SK-N-MC (cell line): ENCODE measurements around the gene MAPT.

Experiments used
- DNase-seq: peaks from one replicate; pipeline ENCODE4 v3.0.0-alpha.2; 2011; ENCODE audit warnings: low read depth, low spot score
- H3K27ac ChIP-seq: fragments of 200-600 bp; sonication (generic); 2 replicates; pipeline ENCODE4 v1.5.1; 2016; ENCODE audit warnings: mixed run types
- H3K36me3 ChIP-seq: fragments of 200-600 bp; sonication (generic); 2 replicates; pipeline ENCODE4 v1.6.1; 2017; ENCODE audit warnings: antibody characterized with exemption, low read length, mixed read lengths; ENCODE audit not compliant: insufficient read depth
- H3K4me3 ChIP-seq: fragments of 200-600 bp; sonication (generic); 2 replicates; pipeline ENCODE4 v1.5.1; 2016
- H3K9ac ChIP-seq: fragments of 200-600 bp; sonication (generic); 2 replicates; pipeline ENCODE4 v1.8.0; 2017; ENCODE audit warnings: mixed run types, mixed read lengths; ENCODE audit not compliant: insufficient read length
- H3K9me3 ChIP-seq: fragments of 200-600 bp; sonication (generic); 2 replicates; pipeline ENCODE4 v1.6.1; 2017; ENCODE audit warnings: low read depth, mild to moderate bottlenecking, antibody characterized with exemption, low read length, moderate library complexity, mixed read lengths
- EZH2 ChIP-seq: fragments of 200-600 bp; sonication (generic); IDR thresholded peaks from one replicate; pipeline ENCODE4 v1.6.1; 2017; ENCODE audit warnings: antibody characterized with exemption
- FOXP2 ChIP-seq: optimal IDR thresholded peaks from 2 replicates; pipeline ENCODE3; 2011; ENCODE audit warnings: mild to moderate bottlenecking, moderate library complexity; ENCODE audit not compliant: insufficient read depth; ENCODE audit errors: extremely low read length, control extremely low read depth
- POLR2AphosphoS5 ChIP-seq: IDR thresholded peaks from 2 replicates; pipeline ENCODE4 v1.6.1; 2012; ENCODE audit warnings: mild to moderate bottlenecking, low read depth, low read length, borderline replicate concordance

The MAPT gene

DNA sequence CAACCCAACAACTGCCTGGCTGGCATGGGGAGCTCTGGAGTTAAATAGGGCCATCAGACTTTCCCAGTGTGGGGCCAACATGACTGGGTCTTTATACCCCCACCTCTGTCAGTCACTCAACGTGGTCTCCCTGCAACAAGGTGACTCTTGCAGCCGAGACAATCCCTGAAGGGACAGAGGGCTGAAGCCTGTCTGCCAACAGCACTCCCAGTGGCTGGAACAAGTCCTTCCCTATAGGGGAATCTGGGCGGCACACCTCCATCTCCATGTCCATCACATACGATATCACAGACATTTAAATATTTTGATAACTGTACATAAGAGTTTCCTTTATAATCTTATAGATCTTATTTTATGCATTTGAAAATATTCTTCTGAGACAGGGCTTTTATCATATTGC, 4.8 kb upstream of the MAPT start:
- Histone ChIP-seq H3K9ac (no peak overlapping the region), H3K36me3 (no peaks in the 10 kb centered on the region), H3K27ac (no peak overlapping the region), H3K4me3 (no peak overlapping the region), H3K9me3 (no peaks in the 10 kb centered on the region)
- TF ChIP-seq POLR2AphosphoS5 (no peak), EZH2 (no peak), FOXP2 (no peak)
- no peak for DNase-seq

DNA sequence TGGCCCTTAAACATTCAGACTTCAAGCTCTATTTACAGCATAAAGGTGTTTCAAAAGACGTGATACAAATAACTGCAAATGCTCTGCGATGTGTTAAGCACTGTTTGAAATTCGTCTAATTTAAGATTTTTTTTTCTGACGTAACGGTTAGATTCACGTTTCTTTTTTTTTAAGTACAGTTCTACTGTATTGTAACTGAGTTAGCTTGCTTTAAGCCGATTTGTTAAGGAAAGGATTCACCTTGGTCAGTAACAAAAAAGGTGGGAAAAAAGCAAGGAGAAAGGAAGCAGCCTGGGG, 681 bp upstream of the MAPT start:
- Histone ChIP-seq H3K9ac (peak overlapping the region; percentile 72), H3K4me3 (peak overlapping the region; percentile 98), H3K36me3 (no peaks in the 10 kb centered on the region), H3K9me3 (no peaks in the 10 kb centered on the region), H3K27ac (peak overlapping the region; percentile 89)
- DNase-seq = no peak
- TF ChIP-seq POLR2AphosphoS5 (no peak), EZH2 (no peak), FOXP2 (no peak)

DNA sequence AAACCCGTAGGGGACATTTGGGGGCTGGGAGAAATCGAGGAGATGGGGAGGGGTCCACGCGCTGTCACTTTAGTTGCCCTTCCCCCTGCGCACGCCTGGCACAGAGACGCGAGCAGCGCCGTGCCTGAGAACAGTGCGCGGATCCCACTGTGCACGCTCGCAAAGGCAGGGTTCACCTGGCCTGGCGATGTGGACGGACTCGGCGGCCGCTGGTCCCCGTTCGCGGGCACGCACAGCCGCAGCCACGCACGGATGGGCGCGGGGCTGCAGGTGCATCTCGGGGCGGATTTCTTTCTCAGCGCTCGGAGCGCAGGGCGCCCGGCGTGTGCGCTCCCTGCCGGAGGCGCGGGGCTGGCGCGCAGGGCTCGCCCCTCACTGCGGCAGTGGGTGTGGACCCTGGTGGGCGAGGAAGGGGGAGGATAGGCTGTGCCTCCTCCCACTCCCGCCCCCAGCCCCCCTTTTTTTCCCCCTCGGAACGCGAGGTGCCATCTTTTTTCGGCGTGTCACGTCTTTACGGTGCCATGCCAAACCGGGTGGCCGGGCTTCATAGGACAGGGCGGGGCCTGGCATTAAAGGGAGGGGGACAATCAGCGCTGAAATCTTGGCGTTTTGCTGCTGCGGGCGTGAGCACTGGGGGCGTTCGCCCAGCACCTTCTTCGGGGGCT, 1.1 kb downstream of the MAPT start:
- Histone ChIP-seq H3K27ac (peak overlapping the region; percentile 91), H3K36me3 (no peaks in the 10 kb centered on the region)
- DNase-seq = peak; percentile 24

DNA sequence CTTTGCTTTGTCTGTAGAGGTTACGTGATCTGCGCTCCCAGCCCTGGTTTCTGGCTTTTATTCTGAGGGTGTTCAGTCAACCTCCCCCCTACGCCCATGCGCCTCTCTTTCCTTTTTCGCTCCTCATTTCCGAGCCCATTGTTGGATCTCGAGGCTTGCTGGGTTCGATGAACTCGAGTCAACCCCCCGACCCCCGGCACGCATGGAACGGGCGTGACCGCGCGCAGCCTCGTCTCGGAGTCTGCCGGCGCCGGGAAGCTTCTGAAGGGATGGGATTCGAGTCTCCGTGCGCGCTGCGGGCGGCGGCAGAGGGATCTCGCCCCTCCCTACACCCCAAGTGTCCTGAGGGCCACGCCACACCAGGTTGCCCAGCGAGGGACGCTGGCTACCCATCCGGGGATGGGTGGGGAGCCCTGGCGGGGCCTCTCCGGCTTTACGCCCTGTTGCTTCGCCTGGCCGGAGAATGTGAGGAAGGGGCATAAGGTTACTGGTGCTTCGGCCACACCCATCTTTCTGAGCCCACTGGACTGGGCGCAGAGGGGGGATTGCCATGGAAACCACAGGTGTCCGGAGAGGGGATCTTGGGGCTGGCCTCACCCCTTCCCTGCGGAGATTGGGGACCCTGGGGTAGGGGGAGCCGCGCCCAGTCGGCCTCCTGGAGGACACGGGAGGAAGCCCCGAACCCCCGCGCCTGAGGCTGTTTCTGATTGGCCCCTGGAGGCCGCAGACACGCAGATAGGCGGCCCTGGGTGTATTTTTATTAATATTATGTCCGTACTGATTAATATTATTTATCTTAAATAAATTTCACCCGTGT, 1.8 kb downstream of the MAPT start:
- no peak for DNase-seq
- Histone ChIP-seq H3K36me3 (no peaks in the 10 kb centered on the region), H3K9me3 (no peaks in the 10 kb centered on the region), H3K27ac (peak overlapping the region; percentile 91), H3K4me3 (peak overlapping the region; percentile 98), H3K9ac (peak overlapping the region; percentile 96)
- TF ChIP-seq FOXP2 (no peak), POLR2AphosphoS5 (0 out of 2 replicates have a peak, but pooled peaks have one; percentile 10)

More for the DNA sequence above, 1.1 kb downstream of the MAPT start:
- no peaks in the 10 kb centered on the region for H3K9me3 ChIP-seq
- H3K9ac ChIP-seq = peak overlapping the region; percentile 96
- TF ChIP-seq EZH2 (no peak), FOXP2 (peak; percentile 15), POLR2AphosphoS5 (peak; percentile 65)
- H3K4me3 ChIP-seq = peak overlapping the region; percentile 98

DNA sequence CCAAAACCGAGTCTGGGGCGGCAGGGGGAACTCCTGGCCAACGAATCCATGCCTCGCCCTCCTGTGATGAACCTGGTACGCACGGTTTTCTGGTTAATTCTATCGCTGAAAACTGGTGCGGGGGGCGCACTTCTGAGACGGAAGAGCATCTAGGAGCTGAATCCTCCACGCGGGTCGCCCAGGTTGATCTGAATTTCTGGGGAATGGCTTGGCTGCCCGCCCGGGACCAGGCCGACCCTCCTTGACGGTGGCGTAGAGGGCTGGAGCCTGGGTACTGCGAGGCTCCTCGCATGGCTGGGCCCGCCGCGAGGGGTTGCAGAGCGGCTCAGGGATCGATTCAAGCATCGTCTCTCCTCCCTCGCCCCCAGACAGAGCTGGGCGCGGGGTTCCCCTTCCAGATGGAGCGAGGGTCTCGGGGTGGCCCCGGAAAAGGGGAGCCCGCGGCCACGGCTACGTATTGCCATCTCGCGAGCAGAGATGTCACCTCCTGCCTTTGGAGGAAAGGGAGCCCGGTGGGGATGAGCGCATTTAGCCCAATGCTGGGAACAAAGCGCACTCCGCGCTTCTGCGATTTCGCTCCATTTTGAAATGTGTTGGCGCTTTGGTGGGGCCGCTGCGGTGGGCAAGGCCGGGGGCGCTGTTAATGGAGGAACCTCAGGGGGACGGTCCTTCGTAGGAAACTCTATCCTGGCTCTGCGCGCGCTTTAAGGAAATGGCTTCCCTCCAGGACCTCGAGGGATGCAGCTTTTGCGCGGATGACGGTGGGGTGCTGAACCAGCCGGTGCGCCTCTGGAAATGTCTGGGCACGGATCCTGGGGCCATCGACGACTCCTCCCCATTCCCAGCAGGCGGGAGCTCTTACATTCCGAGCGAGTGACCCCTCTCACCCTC, 2.7 kb downstream of the MAPT start:
- Histone ChIP-seq H3K9ac (peak overlapping the region; percentile 96), H3K36me3 (no peaks in the 10 kb centered on the region), H3K4me3 (peak overlapping the region; percentile 98), H3K27ac (peak overlapping the region; percentile 91), H3K9me3 (no peaks in the 10 kb centered on the region)
- TF ChIP-seq EZH2 (no peak), POLR2AphosphoS5 (no peak), FOXP2 (no peak)
- no peak for DNase-seq

DNA sequence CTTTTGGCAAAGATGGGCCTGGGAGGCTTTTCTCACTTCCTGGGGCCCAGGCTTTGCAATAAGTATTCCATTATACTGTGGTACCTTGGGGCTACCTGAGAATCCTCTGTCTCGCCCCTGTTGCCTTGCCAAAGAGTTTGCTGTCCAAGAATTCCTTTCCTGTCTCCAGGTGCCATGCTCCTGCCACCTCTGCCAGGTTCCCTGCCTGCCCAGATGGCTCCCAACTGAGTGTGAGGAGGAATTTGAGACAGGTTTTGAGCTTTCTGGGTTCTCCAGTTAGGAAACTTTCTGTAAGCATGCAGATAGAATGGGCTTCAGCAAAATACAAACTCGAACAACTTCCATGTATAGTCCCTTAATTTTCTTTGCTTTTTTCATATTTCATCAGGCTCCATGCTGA, 5.8 kb downstream of the MAPT start:
- TF ChIP-seq POLR2AphosphoS5 = no peak
- DNase-seq = no peak
- Histone ChIP-seq H3K36me3 (peaks cover 5% of the 10 kb centered on the region), H3K4me3 (no peak overlapping the region), H3K27ac (peak overlapping the region; percentile 89), H3K9ac (no peak overlapping the region), H3K9me3 (no peaks in the 10 kb centered on the region)

DNA sequence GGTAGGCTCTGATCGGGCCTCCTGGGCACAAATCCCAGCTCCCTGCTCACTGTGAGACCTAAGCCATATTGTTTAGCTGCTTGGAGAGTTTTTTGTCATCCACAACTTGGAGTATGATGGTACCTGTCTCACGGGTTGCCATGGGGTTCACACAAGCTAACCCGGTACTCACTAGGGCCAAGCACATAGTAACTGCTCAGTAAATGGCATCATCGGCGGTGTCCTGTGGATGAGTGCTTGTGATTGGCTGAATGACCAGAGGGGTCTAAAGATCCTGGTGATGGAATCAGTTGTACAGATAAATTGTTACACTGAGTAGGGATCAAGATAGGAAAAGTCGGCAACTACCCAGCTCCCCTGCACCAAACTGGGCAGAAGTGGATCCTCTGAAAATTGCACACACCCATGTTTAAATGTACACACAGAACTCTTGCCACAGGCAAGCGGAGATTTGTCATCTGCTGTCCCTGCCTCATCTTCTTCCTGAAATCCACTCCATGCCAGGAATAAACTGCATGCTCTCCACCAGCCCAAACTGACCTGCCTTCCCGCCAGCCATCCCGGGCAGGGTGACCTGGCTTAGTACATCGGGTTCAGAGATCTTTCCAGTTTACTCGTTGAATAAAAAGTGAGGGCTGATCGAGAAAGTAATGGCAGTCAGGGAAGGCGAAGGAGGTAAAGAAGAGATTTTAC, 6.5 kb downstream of the MAPT start:
- Histone ChIP-seq H3K9ac (no peak overlapping the region), H3K9me3 (no peaks in the 10 kb centered on the region), H3K27ac (peak overlapping the region; percentile 89), H3K36me3 (peaks cover 5% of the 10 kb centered on the region), H3K4me3 (no peak overlapping the region)
- DNase-seq = no peak
- TF ChIP-seq FOXP2 (no peak), EZH2 (no peak), POLR2AphosphoS5 (no peak)

DNA sequence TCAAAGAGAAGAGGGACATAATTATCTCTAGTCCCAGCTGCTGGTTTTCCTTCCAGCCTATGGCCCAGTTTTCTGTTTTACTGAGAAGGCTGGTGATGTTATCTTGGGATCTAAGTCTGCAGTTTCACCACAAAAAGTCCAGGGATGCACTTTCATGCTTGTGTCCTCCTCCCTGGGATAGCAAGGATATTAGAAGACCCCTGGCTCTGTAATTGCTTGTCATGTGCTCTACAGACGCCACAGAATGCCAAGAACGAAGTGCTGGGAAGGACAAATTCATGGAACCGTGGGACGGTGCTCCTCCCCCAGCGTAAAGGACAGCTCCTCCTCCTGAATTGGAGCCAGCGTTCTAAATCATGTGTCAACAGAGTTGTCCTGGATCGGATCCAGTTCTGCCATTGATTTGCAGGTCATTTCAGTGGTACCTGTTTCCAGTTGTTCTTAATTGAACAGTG, 8.6 kb downstream of the MAPT start:
- DNase-seq = no peak
- H3K36me3 ChIP-seq = peaks cover 5% of the 10 kb centered on the region
- no peak overlapping the region for H3K9ac ChIP-seq
- H3K27ac ChIP-seq = peak overlapping the region; percentile 56
- no peak overlapping the region for H3K4me3 ChIP-seq
- TF ChIP-seq POLR2AphosphoS5 (no peak), EZH2 (no peak), FOXP2 (no peak)
- no peaks in the 10 kb centered on the region for H3K9me3 ChIP-seq
